A549 (cell line): ENCODE measurements around the gene SLC39A13.

Source experiments
- BHLHE40 ChIP-seq: IDR thresholded peaks from 2 replicates; pipeline ENCODE4 v1.6.1; 2012; ENCODE audit warnings: low read depth, low read length, inconsistent platforms
- CTCF ChIP-seq: fragments of >200 bp; sonication (Bioruptor Twin); formaldehyde crosslinking; IDR thresholded peaks from 3 replicates; pipeline ENCODE4 v1.5.1; 2016
- EP300 ChIP-seq, 2 experiments: fragments of >200 bp; sonication (Bioruptor Twin); formaldehyde crosslinking; IDR thresholded peaks; 2 replicates in 1 of 2; 3 replicates in 1 of 2; pipeline ENCODE4 v1.6.1; 2016 to 2017
- MYC ChIP-seq: IDR thresholded peaks from 2 replicates; pipeline ENCODE4 v1.6.1; 2012; ENCODE audit warnings: mild to moderate bottlenecking, inconsistent platforms, low read length, improper control_type of control experiment, borderline replicate concordance
- PBX3 ChIP-seq: IDR thresholded peaks from 2 replicates; pipeline ENCODE4 v1.6.1; 2012
- PHF8 ChIP-seq: fragments of 200-600 bp; sonication (generic); IDR thresholded peaks from 2 replicates; pipeline ENCODE4 v1.6.1; 2016; ENCODE audit warnings: low read depth, mild to moderate bottlenecking, antibody characterized with exemption, moderate library complexity, borderline replicate concordance
- POLR2A ChIP-seq: IDR thresholded peaks from 2 replicates; pipeline ENCODE4 v1.6.1; 2012; ENCODE audit warnings: mild to moderate bottlenecking, low read length
- REST ChIP-seq: fragments of 200-600 bp; sonication (generic); IDR thresholded peaks from 2 replicates; pipeline ENCODE4 v1.6.1; 2016; ENCODE audit warnings: antibody characterized with exemption, mild to moderate bottlenecking, moderate library complexity
- SMC3 ChIP-seq: fragments of >200 bp; sonication (Bioruptor Twin); formaldehyde crosslinking; IDR thresholded peaks from 3 replicates; pipeline ENCODE4 v1.6.1; 2018; ENCODE audit warnings: inconsistent platforms

GRCh38 chr11:47391711-47392432 lies 16.5 kb upstream of the SLC39A13 start:
- no peak for TF ChIP-seq CTCF
- no peak for TF ChIP-seq PHF8
- TF ChIP-seq EP300 (IDR thresholded peaks at IDR 0.05), result no peak
- TF ChIP-seq POLR2A, result no peak
- TF ChIP-seq REST, result no peak
- no peak for TF ChIP-seq SMC3
- TF ChIP-seq BHLHE40, result no peak
- no peak for TF ChIP-seq MYC
- TF ChIP-seq PBX3, result no peak
